ENCODE results near the gene GDAP1L1.

GRCh38 chr20:44204832-44205215, 42.3 kb upstream of the GDAP1L1 start:
- no peak for TF ChIP-seq CTCF (IDR thresholded peaks at IDR 0.05; ENCODE audit: poor library complexity)
- TF ChIP-seq EZH2phosphoT487 (IDR thresholded peaks at IDR 0.05; ENCODE audit: low read depth, severe bottlenecking, unreplicated experiment), result no peak
- TF ChIP-seq EZH2 (IDR thresholded peaks at IDR 0.05; ENCODE audit: borderline replicate concordance), result no peak

All from hepatocyte (in vitro differentiated cells).